ENCODE measurements around the gene IZUMO4. TPM values are rescaled to one million over a fixed set of nuclear protein-coding genes. Genes with fewer than 3 reads are reported as not detected.

Gene IZUMO4
- total and polyA plus RNA-seq, 7 donors = 2.3 to 8.5 (median 4.2) TPM

- intact Hi-C loops (cut with DNase I) = no loop called here
- Histone ChIP-seq H3K27me3 (no peaks in the 10 kb centered on the region), H3K36me3 (peaks cover 20 to 34% (median 22%) of the 10 kb centered on the region in 4 donors), H3K27ac (peak overlapping the region; percentile 91 to 99 (median 96)), H3K9me3 (no peaks in the 10 kb centered on the region), H3K4me1 (peaks cover 0 to 76% (median 74%) of the 10 kb centered on the region in 4 donors), H3K4me3 (peak overlapping the region; percentile 76 to 100 (median 89))
- no peak for TF ChIP-seq EP300 (IDR thresholded peaks at IDR 0.05)
- no peak for TF ChIP-seq POLR2A (IDR thresholded peaks at IDR 0.05)
- no peak for TF ChIP-seq POLR2AphosphoS5 (IDR thresholded peaks at IDR 0.05)
- TF ChIP-seq CTCF (IDR thresholded peaks at IDR 0.05) = no peak
- peak; percentile 65 for DNase-seq
- 50 to 78% methylated on average over 17 of the region's 17 CpGs for WGBS, 2 donors
Measured at GRCh38 chr19:2048104-2048958, 48.4 kb upstream of the IZUMO4 start.

GRCh38 chr19:2048959-2049740 lies 47.6 kb upstream of the IZUMO4 start:
- peak overlapping the region; percentile 91 to 99 (median 96) for H3K27ac ChIP-seq
- H3K4me3 ChIP-seq = peak overlapping the region; percentile 76 to 100 (median 89)
- H3K9me3 ChIP-seq = no peaks in the 10 kb centered on the region
- WGBS, 2 donors = 33 to 66% methylated on average over 27 of the region's 27 CpGs
- DNase-seq = peak; percentile 81
- no peaks in the 10 kb centered on the region for H3K27me3 ChIP-seq
- TF ChIP-seq POLR2A (IDR thresholded peaks at IDR 0.05) = no peak
- TF ChIP-seq POLR2AphosphoS5 (IDR thresholded peaks at IDR 0.05) = peak in 1 of 4 donors; percentile 3
- TF ChIP-seq EP300 (IDR thresholded peaks at IDR 0.05) = no peak
- H3K36me3 ChIP-seq = peaks cover 20 to 33% (median 22%) of the 10 kb centered on the region in 4 donors
- intact Hi-C loops (cut with DNase I) = no loop called here
- peaks cover 0 to 68% (median 67%) of the 10 kb centered on the region in 4 donors for H3K4me1 ChIP-seq

- intact Hi-C loops (cut with DNase I) = no loop called here
- H3K4me1 ChIP-seq = peaks cover 0 to 66% (median 62%) of the 10 kb centered on the region in 4 donors
- WGBS, 2 donors = 0 to 1% methylated on average over 16 of the region's 16 CpGs
Measured at GRCh38 chr19:2049741-2050348, 46.9 kb upstream of the IZUMO4 start.

GRCh38 chr19:2050349-2050990 lies 46.2 kb upstream of the IZUMO4 start:
- intact Hi-C loops (cut with DNase I) = no loop called here
- no peaks in the 10 kb centered on the region for H3K9me3 ChIP-seq
- WGBS, 2 donors = 1% methylated on average over 49 of the region's 49 CpGs
- H3K27ac ChIP-seq = peak overlapping the region; percentile 91 to 99 (median 96)
- H3K36me3 ChIP-seq = peaks cover 12 to 22% (median 16%) of the 10 kb centered on the region in 4 donors
- H3K4me3 ChIP-seq = peak overlapping the region; percentile 76 to 100 (median 89)
- TF ChIP-seq POLR2AphosphoS5 (IDR thresholded peaks at IDR 0.05) = no peak
- peak in 1 of 2 donors; percentile 4 for TF ChIP-seq POLR2A (IDR thresholded peaks at IDR 0.05)
- no peak for TF ChIP-seq CTCF (IDR thresholded peaks at IDR 0.05)
- TF ChIP-seq EP300 (IDR thresholded peaks at IDR 0.05) = no peak
- DNase-seq = no peak
- H3K4me1 ChIP-seq = peaks cover 0 to 64% (median 61%) of the 10 kb centered on the region in 4 donors
- no peaks in the 10 kb centered on the region for H3K27me3 ChIP-seq

More at GRCh38 chr19:2049741-2050348, 46.9 kb upstream of the IZUMO4 start:
- peak overlapping the region; percentile 91 to 99 (median 96) for H3K27ac ChIP-seq
- TF ChIP-seq EP300 (IDR thresholded peaks at IDR 0.05) = no peak
- TF ChIP-seq POLR2A (IDR thresholded peaks at IDR 0.05) = peak; percentile 49 to 56
- peak; percentile 82 to 88 (median 84) for TF ChIP-seq POLR2AphosphoS5 (IDR thresholded peaks at IDR 0.05)
- TF ChIP-seq CTCF (IDR thresholded peaks at IDR 0.05) = no peak
- DNase-seq = peak; percentile 95
- no peaks in the 10 kb centered on the region for H3K9me3 ChIP-seq
- peaks cover 18 to 28% (median 20%) of the 10 kb centered on the region in 4 donors for H3K36me3 ChIP-seq
- H3K27me3 ChIP-seq = no peaks in the 10 kb centered on the region
- peak overlapping the region; percentile 76 to 100 (median 89) for H3K4me3 ChIP-seq
